MM.1S (cell line): Measurements from ENCODE around the gene MYCL.

ENCODE experiments used
- EZH2 ChIP-seq: fragments of 300-600 bp; sonication (generic); optimal IDR thresholded peaks from 2 replicates; pipeline ENCODE3; 2017; ENCODE audit warnings: low read depth, mild to moderate bottlenecking, antibody characterized with exemption, low read length, mixed read lengths
- TF ChIP-seq, protein P1 (sequence below): fragments of 300-600 bp; sonication (generic); IDR thresholded peaks from 2 replicates; pipeline ENCODE4 v1.5.1; 2016; ENCODE audit warnings: antibody characterized with exemption, low read length, mixed read lengths

DNA sequence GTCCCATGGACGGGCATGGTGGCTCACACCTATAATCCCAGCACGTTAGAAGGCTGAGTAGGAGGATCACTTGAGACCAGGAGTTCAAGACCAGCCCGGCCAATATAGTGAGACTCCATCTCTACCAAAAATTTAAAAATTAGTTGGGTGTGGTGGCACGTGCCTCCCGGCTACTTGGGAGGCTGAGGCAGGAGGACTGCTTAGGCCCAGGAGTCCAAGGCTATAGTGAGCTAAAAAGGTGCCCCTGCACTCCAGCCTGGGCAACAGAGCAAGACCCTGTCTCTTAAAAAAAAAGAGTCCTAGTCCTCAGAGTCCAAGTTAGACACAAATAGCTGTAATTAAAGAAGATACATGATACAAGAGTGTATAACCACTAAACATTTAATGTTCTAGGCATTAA is 38.5 kb downstream of the MYCL start:
- TF ChIP-seq, protein P1, sequence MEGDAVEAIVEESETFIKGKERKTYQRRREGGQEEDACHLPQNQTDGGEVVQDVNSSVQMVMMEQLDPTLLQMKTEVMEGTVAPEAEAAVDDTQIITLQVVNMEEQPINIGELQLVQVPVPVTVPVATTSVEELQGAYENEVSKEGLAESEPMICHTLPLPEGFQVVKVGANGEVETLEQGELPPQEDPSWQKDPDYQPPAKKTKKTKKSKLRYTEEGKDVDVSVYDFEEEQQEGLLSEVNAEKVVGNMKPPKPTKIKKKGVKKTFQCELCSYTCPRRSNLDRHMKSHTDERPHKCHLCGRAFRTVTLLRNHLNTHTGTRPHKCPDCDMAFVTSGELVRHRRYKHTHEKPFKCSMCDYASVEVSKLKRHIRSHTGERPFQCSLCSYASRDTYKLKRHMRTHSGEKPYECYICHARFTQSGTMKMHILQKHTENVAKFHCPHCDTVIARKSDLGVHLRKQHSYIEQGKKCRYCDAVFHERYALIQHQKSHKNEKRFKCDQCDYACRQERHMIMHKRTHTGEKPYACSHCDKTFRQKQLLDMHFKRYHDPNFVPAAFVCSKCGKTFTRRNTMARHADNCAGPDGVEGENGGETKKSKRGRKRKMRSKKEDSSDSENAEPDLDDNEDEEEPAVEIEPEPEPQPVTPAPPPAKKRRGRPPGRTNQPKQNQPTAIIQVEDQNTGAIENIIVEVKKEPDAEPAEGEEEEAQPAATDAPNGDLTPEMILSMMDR, result no peak
- no peak for TF ChIP-seq EZH2
